Ascending aorta (tissue), 2 donors: ENCODE measurements around the gene CARD9. TPM values are rescaled to one million over a fixed set of nuclear protein-coding genes. Genes with fewer than 3 reads are reported as not detected.
"Not testable (repeated sequence)": the region's sequence is repeated elsewhere in the genome, so short reads cannot be mapped to it uniquely, and the experiment has no call there.

Experiments used
- DNase-seq, 2 donors: peaks; one replicate each; pipeline ENCODE4 v3.0.0-alpha.2; 2019; ENCODE audit warnings: low spot score in 2 of 2
- H3K27ac ChIP-seq, 2 donors: fragments of 200-600 bp; sonication (generic); one replicate each; pipeline ENCODE4 v1.5.1; 2016 to 2017; ENCODE audit warnings: mild to moderate bottlenecking in 1 of 2
- H3K27me3 ChIP-seq: fragments of 200-600 bp; sonication (generic); one replicate; pipeline ENCODE4 v1.5.1; 2017
- H3K36me3 ChIP-seq, 2 donors: fragments of 200-600 bp; sonication (generic); one replicate each; pipeline ENCODE4 v1.5.1; 2016
- H3K4me1 ChIP-seq, 2 donors: fragments of 200-600 bp; sonication (generic); one replicate each; pipeline ENCODE4 v1.5.1; 2016 to 2017; ENCODE audit warnings: mild to moderate bottlenecking in 1 of 2
- H3K4me3 ChIP-seq, 2 donors: fragments of 200-600 bp; sonication (generic); one replicate each; pipeline ENCODE4 v1.5.1; 2016 to 2017; ENCODE audit warnings: mild to moderate bottlenecking in 1 of 2
- H3K9me3 ChIP-seq, 2 donors: fragments of 200-600 bp; sonication (generic); one replicate each; pipeline ENCODE4 v1.5.1; 2016
- CTCF ChIP-seq, 3 experiments: fragments of 200-600 bp in 2 of 3; fragments of 450-650 bp in 1 of 3; sonication (generic) in 2 of 3; IDR thresholded peaks; one replicate each; pipeline ENCODE4 v1.5.1; 2016 to 2019; ENCODE audit warnings: antibody characterized with exemption in 3 of 3, mild to moderate bottlenecking in 1 of 3, moderate library complexity in 1 of 3
- intact Hi-C: fragments of 100-400 bp; cut with DNase I; formaldehyde crosslinking; loops from one replicate; pipeline ENCODE4 v1.15.1; 2023
- total RNA-seq: library from RNA; depleted of rRNA; stranded (reverse); fragments of >200 nt; gene quantifications from one replicate; pipeline ENCODE4 v1.1.0, GENCODE V29; 2016

CARD9 gene
- total RNA-seq, 1 donor from 2014 or later: 0.43 TPM

GRCh38 chr9:136409557-136410455, 36.3 kb upstream of the CARD9 start:
- Histone ChIP-seq H3K4me1 (peaks cover 9 to 19% of the 10 kb centered on the region in 2 donors), H3K4me3 (peak overlapping the region; percentile 72 to 92), H3K36me3 (peaks cover 42 to 46% of the 10 kb centered on the region in 2 donors), H3K27ac (peak overlapping the region; percentile 60 to 77), H3K9me3 (no peaks in the 10 kb centered on the region), H3K27me3 (no peaks in the 10 kb centered on the region)
- intact Hi-C loops: loop anchor here (1.0 to 5.0 kb wide), 4 partner anchors 10 to 72 kb away; partner anchors contain the start of genes DNLZ, INPP5E, SEC16A and SNAPC4
- DNase-seq: peak in 1 of 2 donors; percentile 67
- TF ChIP-seq CTCF (IDR thresholded peaks at IDR 0.05): peak in 1 of 3 experiments; percentile 4

GRCh38 chr9:136407911-136408310, 34.4 kb upstream of the CARD9 start:
- TF ChIP-seq CTCF (IDR thresholded peaks at IDR 0.05): no peak
- Histone ChIP-seq H3K4me3 (no peak overlapping the region), H3K9me3 (no peaks in the 10 kb centered on the region), H3K36me3 (peaks cover 29 to 40% of the 10 kb centered on the region in 2 donors), H3K27me3 (no peaks in the 10 kb centered on the region), H3K4me1 (peaks cover 9 to 19% of the 10 kb centered on the region in 2 donors), H3K27ac (no peak overlapping the region)
- intact Hi-C loops: no loop called here
- no peak for DNase-seq

GRCh38 chr9:136407061-136407460, 33.6 kb upstream of the CARD9 start:
- H3K4me3 ChIP-seq, H3K9me3 ChIP-seq, H3K27me3 ChIP-seq, H3K27ac ChIP-seq, intact Hi-C loops: not testable (repeated sequence)
- Histone ChIP-seq H3K4me1 (peaks cover 9 to 19% of the 10 kb centered on the region in 2 donors), H3K36me3 (peaks cover 27 to 38% of the 10 kb centered on the region in 2 donors)
- DNase-seq: peak in 1 of 2 donors; percentile 61

- H3K27ac ChIP-seq, DNase-seq, intact Hi-C loops, H3K4me1 ChIP-seq, H3K4me3 ChIP-seq, H3K27me3 ChIP-seq, H3K9me3 ChIP-seq: not testable (repeated sequence)
- H3K36me3 ChIP-seq: peaks cover 27 to 41% of the 10 kb centered on the region in 2 donors
These were observed 32.4 kb upstream of the CARD9 start for GRCh38 chr9:136405904-136406303.

GRCh38 chr9:136405481-136405880, 32.0 kb upstream of the CARD9 start:
- intact Hi-C loops: no loop called here
- Histone ChIP-seq H3K27ac (no peak overlapping the region), H3K36me3 (peaks cover 27 to 41% of the 10 kb centered on the region in 2 donors), H3K4me3 (no peak overlapping the region), H3K27me3 (no peaks in the 10 kb centered on the region), H3K4me1 (peaks cover 8 to 10% of the 10 kb centered on the region in 2 donors), H3K9me3 (no peaks in the 10 kb centered on the region)
- DNase-seq: no peak
- TF ChIP-seq CTCF (IDR thresholded peaks at IDR 0.05): no peak

GRCh38 chr9:136404801-136405136, 31.3 kb upstream of the CARD9 start:
- H3K9me3 ChIP-seq: no peaks in the 10 kb centered on the region
- TF ChIP-seq CTCF (IDR thresholded peaks at IDR 0.05): no peak
- no peak overlapping the region for H3K27ac ChIP-seq
- intact Hi-C loops: loop anchor here (5.0 kb wide), 1 partner anchor 77 kb away; the partner anchor contains the start of gene GPSM1
- no peak overlapping the region for H3K4me3 ChIP-seq
- DNase-seq: no peak
- peaks cover 27 to 41% of the 10 kb centered on the region in 2 donors for H3K36me3 ChIP-seq
- peaks cover 8 to 9% of the 10 kb centered on the region in 2 donors for H3K4me1 ChIP-seq
- no peaks in the 10 kb centered on the region for H3K27me3 ChIP-seq
